Upper lobe of left lung (tissue), 4 donors: ENCODE data around the gene SERTM1.

Source experiments
- CTCF ChIP-seq, 6 experiments: fragments of 450-650 bp in 4 of 6; fragments of 200-600 bp in 2 of 6; sonication (generic) in 2 of 6; IDR thresholded peaks; one replicate each; pipeline ENCODE4 v1.5.1; 2016 to 2019; ENCODE audit warnings: antibody characterized with exemption in 6 of 6
- POLR2A ChIP-seq, 4 donors: fragments of 450-650 bp; IDR thresholded peaks; one replicate each; pipeline ENCODE4 v1.5.1; 2016 to 2017; ENCODE audit warnings: antibody characterized with exemption in 4 of 4, mild to moderate bottlenecking in 2 of 4

GRCh38 chr13:36725936-36726335 is 52.1 kb downstream of the SERTM1 start:
- TF ChIP-seq CTCF (IDR thresholded peaks at IDR 0.05) = no peak
- TF ChIP-seq POLR2A (IDR thresholded peaks at IDR 0.05) = no peak
